HEK293 (cell line): Measurements from ENCODE around the gene ZSCAN25.

ENCODE experiments used
- CTCF ChIA-PET: fragments of 350-600 bp; formaldehyde crosslinking; extraction: SDS; loops from one replicate; lab custom pipeline; 2021; ENCODE audit warnings: antibody characterized with exemption; lab: Yijun Ruan, JAX
- POLR2A ChIA-PET: fragments of 300-600 bp; formaldehyde crosslinking; extraction: SDS; loops from one replicate; lab custom pipeline; 2020; ENCODE audit warnings: antibody characterized with exemption, inconsistent platforms; lab: Yijun Ruan, JAX
- H3K27ac ChIP-seq: fragments of 200-500 bp; sonication (Bioruptor generic); 2 replicates; pipeline ENCODE4 v1.5.1; 2014; ENCODE audit warnings: low read depth, low read length, control low read depth, inconsistent platforms; ENCODE audit errors: extremely low read depth
- H3K36me3 ChIP-seq, 2 experiments: fragments of 200-500 bp in 1 of 2; sonication (Bioruptor generic) in 1 of 2; 1 replicate in 1 of 2; 2 replicates in 1 of 2; pipeline ENCODE4 v1.5.1; 2014 to 2017; ENCODE audit warnings: inconsistent platforms in 2 of 2, low read length in 2 of 2; ENCODE audit not compliant: control insufficient read depth in 2 of 2, insufficient read depth in 1 of 2
- H3K4me1 ChIP-seq: fragments of 200-500 bp; sonication (Bioruptor generic); 2 replicates; pipeline ENCODE4 v1.5.1; 2014; ENCODE audit warnings: mild to moderate bottlenecking, low read length, inconsistent platforms; ENCODE audit not compliant: control insufficient read depth, insufficient read depth
- H3K4me3 ChIP-seq: 2 replicates; pipeline ENCODE4 v1.5.1; 2011; ENCODE audit warnings: low read depth, mild to moderate bottlenecking, control low read depth, low read length, moderate library complexity
- H3K9me3 ChIP-seq: fragments of 200-500 bp; sonication (Bioruptor generic); 2 replicates; pipeline ENCODE4 v1.5.1; 2014; ENCODE audit warnings: low read depth, low read length, inconsistent platforms; ENCODE audit not compliant: control insufficient read depth, insufficient read depth
- GLI4 ChIP-seq: fragments of 450-650 bp; formaldehyde crosslinking; IDR thresholded peaks from 2 replicates; pipeline ENCODE4 v1.5.1; 2016; ENCODE audit warnings: missing biosample characterization, missing genetic modification characterization
- GLIS1 ChIP-seq: fragments of 450-650 bp; formaldehyde crosslinking; IDR thresholded peaks from 2 replicates; pipeline ENCODE4 v1.5.1; 2016; ENCODE audit warnings: missing biosample characterization, missing genetic modification characterization
- HOXC10 ChIP-seq: sonication (generic); formaldehyde crosslinking; IDR thresholded peaks from 2 replicates; pipeline ENCODE4 v1.8.1; 2023; ENCODE audit warnings: mild to moderate bottlenecking, missing genetic modification reagents
- KLF8 ChIP-seq: fragments of 450-650 bp; formaldehyde crosslinking; IDR thresholded peaks from 2 replicates; pipeline ENCODE4 v1.5.1; 2016; ENCODE audit warnings: missing biosample characterization, missing genetic modification characterization
- MYNN ChIP-seq: fragments of 450-650 bp; formaldehyde crosslinking; IDR thresholded peaks from 2 replicates; pipeline ENCODE4 v1.5.1; 2016; ENCODE audit warnings: missing biosample characterization, missing genetic modification characterization, borderline replicate concordance
- MZF1 ChIP-seq: fragments of 450-650 bp; formaldehyde crosslinking; IDR thresholded peaks from 2 replicates; pipeline ENCODE4 v1.5.1; 2017; ENCODE audit warnings: missing biosample characterization, missing genetic modification characterization, borderline replicate concordance
- PRDM1 ChIP-seq: fragments of 450-650 bp; formaldehyde crosslinking; IDR thresholded peaks from 2 replicates; pipeline ENCODE4; 2016; ENCODE audit warnings: missing biosample characterization, missing genetic modification characterization
- SP2 ChIP-seq: fragments of 450-650 bp; formaldehyde crosslinking; IDR thresholded peaks from 2 replicates; pipeline ENCODE4 v1.5.1; 2016; ENCODE audit warnings: missing biosample characterization, missing genetic modification characterization
- TRIM28 ChIP-seq: IDR thresholded peaks from 2 replicates; pipeline ENCODE4 v1.6.1; 2011; ENCODE audit warnings: low read length, control low read depth, borderline replicate concordance
- ZBTB8A ChIP-seq: fragments of 450-650 bp; formaldehyde crosslinking; IDR thresholded peaks from 2 replicates; pipeline ENCODE4 v1.5.1; 2016; ENCODE audit warnings: missing biosample characterization, missing genetic modification characterization
- ZNF121 ChIP-seq: fragments of 450-650 bp; formaldehyde crosslinking; IDR thresholded peaks from 2 replicates; pipeline ENCODE4 v1.5.1; 2016; ENCODE audit warnings: missing biosample characterization, missing genetic modification characterization
- ZNF19 ChIP-seq: fragments of 450-650 bp; formaldehyde crosslinking; IDR thresholded peaks from 2 replicates; pipeline ENCODE4; 2016; ENCODE audit warnings: missing biosample characterization, missing genetic modification characterization, low read depth
- ZNF24 ChIP-seq: fragments of 450-650 bp; formaldehyde crosslinking; IDR thresholded peaks from 2 replicates; pipeline ENCODE4 v1.5.1; 2016; ENCODE audit warnings: missing biosample characterization, missing genetic modification characterization
- ZNF266 ChIP-seq: fragments of 450-650 bp; formaldehyde crosslinking; IDR thresholded peaks from 2 replicates; pipeline ENCODE4 v1.5.1; 2016; ENCODE audit warnings: missing biosample characterization, missing genetic modification characterization, low read depth
- ZNF311 ChIP-seq: fragments of 450-650 bp; formaldehyde crosslinking; IDR thresholded peaks from 2 replicates; pipeline ENCODE4 v1.5.1; 2017; ENCODE audit warnings: missing biosample characterization, missing genetic modification characterization, borderline replicate concordance
- ZNF501 ChIP-seq: fragments of 450-650 bp; formaldehyde crosslinking; IDR thresholded peaks from 2 replicates; pipeline ENCODE4 v1.5.1; 2016; ENCODE audit warnings: missing biosample characterization, missing genetic modification characterization
- ZNF514 ChIP-seq: fragments of 450-650 bp; formaldehyde crosslinking; IDR thresholded peaks from 2 replicates; pipeline ENCODE4 v1.5.1; 2016; ENCODE audit warnings: missing biosample characterization, missing genetic modification characterization
- ZNF670 ChIP-seq: fragments of 450-650 bp; formaldehyde crosslinking; IDR thresholded peaks from 2 replicates; pipeline ENCODE4 v1.5.1; 2016; ENCODE audit warnings: missing biosample characterization, missing genetic modification characterization, low read depth
- ZNF776 ChIP-seq: fragments of 450-650 bp; formaldehyde crosslinking; IDR thresholded peaks from 2 replicates; pipeline ENCODE4 v1.5.0; 2017; ENCODE audit warnings: missing biosample characterization, missing genetic modification characterization, borderline replicate concordance
- ZNF791 ChIP-seq: fragments of 450-650 bp; formaldehyde crosslinking; IDR thresholded peaks from 2 replicates; pipeline ENCODE4 v1.5.1; 2016; ENCODE audit warnings: missing biosample characterization, missing genetic modification characterization
- TF ChIP-seq, protein P1 (sequence below): fragments of 450-650 bp; formaldehyde crosslinking; IDR thresholded peaks from 2 replicates; pipeline ENCODE4 v1.5.1; 2016; ENCODE audit warnings: missing biosample characterization, missing genetic modification characterization
- TF ChIP-seq, protein P2 (sequence below): fragments of 450-650 bp; formaldehyde crosslinking; IDR thresholded peaks from 2 replicates; pipeline ENCODE4 v1.5.1; 2017; ENCODE audit warnings: missing biosample characterization, mild to moderate bottlenecking, missing genetic modification characterization, moderate library complexity
- TF ChIP-seq, protein P3 (sequence below): fragments of 450-650 bp; formaldehyde crosslinking; IDR thresholded peaks from 2 replicates; pipeline ENCODE4 v1.5.1; 2016; ENCODE audit warnings: missing biosample characterization, missing genetic modification characterization
- TF ChIP-seq, protein P4 (sequence below): sonication (generic); formaldehyde crosslinking; IDR thresholded peaks from 2 replicates; pipeline ENCODE4 v1.8.1; 2022; ENCODE audit warnings: mild to moderate bottlenecking, moderate library complexity, missing genetic modification reagents
- TF ChIP-seq, protein P5 (sequence below): fragments of 450-650 bp; formaldehyde crosslinking; IDR thresholded peaks from 2 replicates; pipeline ENCODE4 v1.5.1; 2017; ENCODE audit warnings: missing biosample characterization, missing genetic modification characterization
- TF ChIP-seq, protein P6 (sequence below): fragments of 450-650 bp; formaldehyde crosslinking; IDR thresholded peaks from 2 replicates; pipeline ENCODE4 v1.5.1; 2017; ENCODE audit warnings: missing biosample characterization, missing genetic modification characterization

The ZSCAN25 gene

DNA sequence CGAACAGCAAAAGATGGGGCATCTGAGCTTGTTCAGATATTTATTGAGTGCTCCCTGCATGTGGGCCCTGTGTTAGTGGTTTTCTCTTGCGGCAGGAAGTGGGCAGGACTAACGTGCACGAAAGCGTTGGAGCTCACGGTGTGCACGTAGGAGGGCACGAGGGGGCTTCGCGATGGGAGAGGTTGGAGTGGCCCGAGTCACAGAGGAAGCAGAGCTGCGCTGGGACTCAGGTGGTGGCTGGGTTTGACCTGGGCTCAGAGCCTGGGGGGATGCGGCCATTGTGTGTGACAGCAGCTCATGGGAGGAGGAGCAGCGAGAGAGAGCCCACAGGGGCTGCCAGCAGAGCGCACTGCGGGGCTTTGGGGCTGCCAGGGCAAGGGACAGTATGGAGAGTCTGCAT, 7.7 kb downstream of the ZSCAN25 start (continued):
- TF ChIP-seq, protein P1, sequence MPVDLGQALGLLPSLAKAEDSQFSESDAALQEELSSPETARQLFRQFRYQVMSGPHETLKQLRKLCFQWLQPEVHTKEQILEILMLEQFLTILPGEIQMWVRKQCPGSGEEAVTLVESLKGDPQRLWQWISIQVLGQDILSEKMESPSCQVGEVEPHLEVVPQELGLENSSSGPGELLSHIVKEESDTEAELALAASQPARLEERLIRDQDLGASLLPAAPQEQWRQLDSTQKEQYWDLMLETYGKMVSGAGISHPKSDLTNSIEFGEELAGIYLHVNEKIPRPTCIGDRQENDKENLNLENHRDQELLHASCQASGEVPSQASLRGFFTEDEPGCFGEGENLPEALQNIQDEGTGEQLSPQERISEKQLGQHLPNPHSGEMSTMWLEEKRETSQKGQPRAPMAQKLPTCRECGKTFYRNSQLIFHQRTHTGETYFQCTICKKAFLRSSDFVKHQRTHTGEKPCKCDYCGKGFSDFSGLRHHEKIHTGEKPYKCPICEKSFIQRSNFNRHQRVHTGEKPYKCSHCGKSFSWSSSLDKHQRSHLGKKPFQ (tag by site-specific recombination), result no peak
- TF ChIP-seq GLIS1 (tag by site-specific recombination), result no peak
- TF ChIP-seq ZNF24 (tag by site-specific recombination), result no peak
- no peak for TF ChIP-seq ZBTB8A
- no peak for TF ChIP-seq ZNF514 (tag by site-specific recombination)
- no peak for TF ChIP-seq ZNF311
- TF ChIP-seq ZNF266 (tag by site-specific recombination), result no peak
- no peak for TF ChIP-seq PRDM1 (tag by site-specific recombination)

DNA sequence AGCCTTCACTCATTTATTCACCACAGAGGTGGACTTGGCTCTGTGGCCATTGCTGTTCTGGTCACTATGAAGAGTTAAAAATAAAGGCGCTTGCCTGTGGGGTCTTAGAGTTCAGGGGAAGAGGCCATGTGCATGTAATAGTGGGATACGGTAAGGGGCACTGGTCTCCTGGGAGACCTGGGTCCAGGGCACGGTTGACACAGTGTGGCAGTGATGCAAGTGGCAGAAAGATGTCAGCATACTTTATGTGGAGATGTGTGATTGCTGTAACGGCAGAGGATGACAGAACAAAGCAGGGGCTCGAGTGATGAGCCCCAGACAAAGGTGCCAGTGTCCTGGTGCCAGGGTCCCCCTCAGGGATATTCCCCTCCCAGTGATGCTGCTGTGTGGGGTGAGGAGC, 8.6 kb downstream of the ZSCAN25 start:
- H3K4me3 ChIP-seq, result no peak overlapping the region
- CTCF ChIA-PET, result no interaction called here
- POLR2A ChIA-PET, result no interaction called here

DNA sequence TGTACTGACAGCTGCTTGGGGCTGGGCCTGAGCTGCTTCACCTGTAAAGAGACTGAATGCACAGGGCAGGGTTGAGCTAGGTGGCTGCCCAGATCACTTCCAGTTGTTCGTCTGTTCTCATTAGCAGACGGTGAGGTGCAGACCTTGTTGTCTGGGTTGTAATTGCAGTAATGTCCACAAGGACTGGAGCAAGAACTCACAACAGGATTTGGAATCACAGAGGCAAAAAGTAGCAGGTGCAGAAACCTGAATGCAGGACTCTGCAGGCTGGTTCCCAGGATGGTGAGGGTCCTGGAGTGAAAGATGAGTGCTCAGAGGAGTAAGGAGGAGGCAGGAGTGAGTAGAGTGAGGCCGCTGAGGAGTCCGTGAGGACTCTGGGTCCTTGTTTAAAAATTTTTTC, 9.2 kb downstream of the ZSCAN25 start:
- no peaks in the 10 kb centered on the region for H3K4me1 ChIP-seq
- H3K4me3 ChIP-seq, result no peak overlapping the region
- H3K9me3 ChIP-seq, result no peaks in the 10 kb centered on the region
- POLR2A ChIA-PET, result no interaction called here
- H3K27ac ChIP-seq, result no peak overlapping the region
- CTCF ChIA-PET, result no interaction called here
- TF ChIP-seq ZNF19 (tag by site-specific recombination) (no peak), ZNF501 (no peak), MYNN (tag by site-specific recombination) (no peak), GLI4 (tag by site-specific recombination) (no peak), HOXC10 (no peak), ZNF121 (no peak), ZNF776 (tag by site-specific recombination) (no peak), ZNF670 (tag by site-specific recombination) (no peak)
- TF ChIP-seq, protein P2, sequence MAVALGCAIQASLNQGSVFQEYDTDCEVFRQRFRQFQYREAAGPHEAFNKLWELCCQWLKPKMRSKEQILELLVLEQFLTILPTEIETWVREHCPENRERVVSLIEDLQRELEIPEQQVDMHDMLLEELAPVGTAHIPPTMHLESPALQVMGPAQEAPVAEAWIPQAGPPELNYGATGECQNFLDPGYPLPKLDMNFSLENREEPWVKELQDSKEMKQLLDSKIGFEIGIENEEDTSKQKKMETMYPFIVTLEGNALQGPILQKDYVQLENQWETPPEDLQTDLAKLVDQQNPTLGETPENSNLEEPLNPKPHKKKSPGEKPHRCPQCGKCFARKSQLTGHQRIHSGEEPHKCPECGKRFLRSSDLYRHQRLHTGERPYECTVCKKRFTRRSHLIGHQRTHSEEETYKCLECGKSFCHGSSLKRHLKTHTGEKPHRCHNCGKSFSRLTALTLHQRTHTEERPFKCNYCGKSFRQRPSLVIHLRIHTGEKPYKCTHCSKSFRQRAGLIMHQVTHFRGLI (tag by site-specific recombination), result no peak
- TF ChIP-seq, protein P3, sequence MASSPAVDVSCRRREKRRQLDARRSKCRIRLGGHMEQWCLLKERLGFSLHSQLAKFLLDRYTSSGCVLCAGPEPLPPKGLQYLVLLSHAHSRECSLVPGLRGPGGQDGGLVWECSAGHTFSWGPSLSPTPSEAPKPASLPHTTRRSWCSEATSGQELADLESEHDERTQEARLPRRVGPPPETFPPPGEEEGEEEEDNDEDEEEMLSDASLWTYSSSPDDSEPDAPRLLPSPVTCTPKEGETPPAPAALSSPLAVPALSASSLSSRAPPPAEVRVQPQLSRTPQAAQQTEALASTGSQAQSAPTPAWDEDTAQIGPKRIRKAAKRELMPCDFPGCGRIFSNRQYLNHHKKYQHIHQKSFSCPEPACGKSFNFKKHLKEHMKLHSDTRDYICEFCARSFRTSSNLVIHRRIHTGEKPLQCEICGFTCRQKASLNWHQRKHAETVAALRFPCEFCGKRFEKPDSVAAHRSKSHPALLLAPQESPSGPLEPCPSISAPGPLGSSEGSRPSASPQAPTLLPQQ (tag by site-specific recombination), result no peak
- TF ChIP-seq, protein P4, sequence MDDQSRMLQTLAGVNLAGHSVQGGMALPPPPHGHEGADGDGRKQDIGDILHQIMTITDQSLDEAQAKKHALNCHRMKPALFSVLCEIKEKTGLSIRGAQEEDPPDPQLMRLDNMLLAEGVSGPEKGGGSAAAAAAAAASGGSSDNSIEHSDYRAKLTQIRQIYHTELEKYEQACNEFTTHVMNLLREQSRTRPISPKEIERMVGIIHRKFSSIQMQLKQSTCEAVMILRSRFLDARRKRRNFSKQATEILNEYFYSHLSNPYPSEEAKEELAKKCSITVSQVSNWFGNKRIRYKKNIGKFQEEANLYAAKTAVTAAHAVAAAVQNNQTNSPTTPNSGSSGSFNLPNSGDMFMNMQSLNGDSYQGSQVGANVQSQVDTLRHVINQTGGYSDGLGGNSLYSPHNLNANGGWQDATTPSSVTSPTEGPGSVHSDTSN (CRISPR knock-in tag), result no peak
- TF ChIP-seq, protein P5, sequence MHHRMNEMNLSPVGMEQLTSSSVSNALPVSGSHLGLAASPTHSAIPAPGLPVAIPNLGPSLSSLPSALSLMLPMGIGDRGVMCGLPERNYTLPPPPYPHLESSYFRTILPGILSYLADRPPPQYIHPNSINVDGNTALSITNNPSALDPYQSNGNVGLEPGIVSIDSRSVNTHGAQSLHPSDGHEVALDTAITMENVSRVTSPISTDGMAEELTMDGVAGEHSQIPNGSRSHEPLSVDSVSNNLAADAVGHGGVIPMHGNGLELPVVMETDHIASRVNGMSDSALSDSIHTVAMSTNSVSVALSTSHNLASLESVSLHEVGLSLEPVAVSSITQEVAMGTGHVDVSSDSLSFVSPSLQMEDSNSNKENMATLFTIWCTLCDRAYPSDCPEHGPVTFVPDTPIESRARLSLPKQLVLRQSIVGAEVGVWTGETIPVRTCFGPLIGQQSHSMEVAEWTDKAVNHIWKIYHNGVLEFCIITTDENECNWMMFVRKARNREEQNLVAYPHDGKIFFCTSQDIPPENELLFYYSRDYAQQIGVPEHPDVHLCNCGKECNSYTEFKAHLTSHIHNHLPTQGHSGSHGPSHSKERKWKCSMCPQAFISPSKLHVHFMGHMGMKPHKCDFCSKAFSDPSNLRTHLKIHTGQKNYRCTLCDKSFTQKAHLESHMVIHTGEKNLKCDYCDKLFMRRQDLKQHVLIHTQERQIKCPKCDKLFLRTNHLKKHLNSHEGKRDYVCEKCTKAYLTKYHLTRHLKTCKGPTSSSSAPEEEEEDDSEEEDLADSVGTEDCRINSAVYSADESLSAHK (tag by site-specific recombination), result no peak
- TF ChIP-seq, protein P1 (tag by site-specific recombination), result no peak
- H3K36me3 ChIP-seq, result peaks cover 53 to 96% of the 10 kb centered on the region in 2 experiments

More for the DNA sequence above, 8.6 kb downstream of the ZSCAN25 start:
- TF ChIP-seq, protein P6, sequence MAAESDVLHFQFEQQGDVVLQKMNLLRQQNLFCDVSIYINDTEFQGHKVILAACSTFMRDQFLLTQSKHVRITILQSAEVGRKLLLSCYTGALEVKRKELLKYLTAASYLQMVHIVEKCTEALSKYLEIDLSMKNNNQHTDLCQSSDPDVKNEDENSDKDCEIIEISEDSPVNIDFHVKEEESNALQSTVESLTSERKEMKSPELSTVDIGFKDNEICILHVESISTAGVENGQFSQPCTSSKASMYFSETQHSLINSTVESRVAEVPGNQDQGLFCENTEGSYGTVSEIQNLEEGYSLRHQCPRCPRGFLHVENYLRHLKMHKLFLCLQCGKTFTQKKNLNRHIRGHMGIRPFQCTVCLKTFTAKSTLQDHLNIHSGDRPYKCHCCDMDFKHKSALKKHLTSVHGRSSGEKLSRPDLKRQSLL (tag by site-specific recombination), result no peak
- TF ChIP-seq MZF1 (tag by site-specific recombination) (no peak), SP2 (tag by site-specific recombination) (no peak), KLF8 (tag by site-specific recombination) (no peak), TRIM28 (no peak), ZNF791 (tag by site-specific recombination) (no peak)
- TF ChIP-seq, all 188 proteins: peak for 0
- H3K27ac ChIP-seq, result no peak overlapping the region
- no peaks in the 10 kb centered on the region for H3K4me1 ChIP-seq
- no peaks in the 10 kb centered on the region for H3K9me3 ChIP-seq
- H3K36me3 ChIP-seq, result peaks cover 57 to 98% of the 10 kb centered on the region in 2 experiments
